ENCODE data around the gene TSHZ3.

DNA sequence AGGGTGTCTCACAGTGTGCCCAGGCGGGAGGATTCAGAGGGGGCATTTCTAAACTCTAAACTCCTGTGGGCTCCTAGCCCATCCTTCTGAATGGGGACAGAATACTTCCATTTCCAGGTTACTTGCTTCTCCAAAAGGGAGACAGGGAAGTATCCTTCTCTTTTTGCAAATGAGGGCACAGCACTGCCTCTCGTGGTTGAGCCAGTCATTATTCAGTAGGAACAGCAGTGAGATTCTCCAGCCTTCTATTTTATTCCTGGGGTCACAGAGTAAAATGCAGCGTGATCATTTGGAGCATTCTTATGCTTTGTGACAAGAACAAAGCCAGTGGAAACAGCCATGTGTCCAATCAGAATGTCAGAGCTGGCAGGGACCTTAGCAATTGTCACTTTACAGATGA, 15.7 kb upstream of the TSHZ3 start:
- TF ChIP-seq CTCF (IDR thresholded peaks at IDR 0.05; ENCODE audit: low read depth, low read length) (no peak), EZH2phosphoT487 (IDR thresholded peaks at IDR 0.05; ENCODE audit: low read depth) (no peak)

Measured in OCI-LY3 (cell line).